Thymus (tissue), 11 donors: ENCODE measurements around the gene ZNF43. TPM values are rescaled to one million over a fixed set of nuclear protein-coding genes. Genes with fewer than 3 reads are reported as not detected.

Experiments
- DNase-seq, 9 donors: peaks; one replicate each; pipeline ENCODE4 v3.0.0-alpha.2; 2013; ENCODE audit warnings: low spot score in 9 of 9, low read depth in 6 of 9, missing footprints in 1 of 9
- H3K27ac ChIP-seq, 2 donors: one replicate each; pipeline ENCODE4 v1.5.1; 2013; ENCODE audit warnings: control low read depth in 1 of 2, low read depth in 1 of 2, low read length in 1 of 2, mild to moderate bottlenecking in 1 of 2, moderate library complexity in 1 of 2
- H3K27me3 ChIP-seq, 2 donors: one replicate each; pipeline ENCODE4 v1.5.1; 2013; ENCODE audit warnings: low read length in 1 of 2; ENCODE audit not compliant: control insufficient read depth in 2 of 2, insufficient read depth in 1 of 2
- H3K36me3 ChIP-seq, 2 donors: one replicate each; pipeline ENCODE4 v1.5.1; 2013; ENCODE audit warnings: low read length in 1 of 2, mild to moderate bottlenecking in 1 of 2, moderate library complexity in 1 of 2; ENCODE audit not compliant: control insufficient read depth in 2 of 2, insufficient read depth in 2 of 2
- H3K4me1 ChIP-seq, 2 donors: one replicate each; pipeline ENCODE4 v1.5.1; 2013; ENCODE audit warnings: low read length in 2 of 2; ENCODE audit not compliant: control insufficient read depth in 2 of 2, insufficient read depth in 2 of 2
- H3K4me3 ChIP-seq, 2 donors: one replicate each; pipeline ENCODE4 v1.5.1; 2013; ENCODE audit warnings: low read length in 2 of 2, control low read depth in 1 of 2, mild to moderate bottlenecking in 1 of 2
- H3K9me3 ChIP-seq, 2 donors: one replicate each; pipeline ENCODE4 v1.5.1; 2013; ENCODE audit warnings: low read length in 1 of 2, mild to moderate bottlenecking in 1 of 2; ENCODE audit not compliant: control insufficient read depth in 2 of 2, insufficient read depth in 1 of 2
- WGBS: extraction: QIAGEN DNeasy Blood & Tissue Kit; methylation state at CpG from one replicate; pipeline ENCODE4 v1.1.7; 2013; 5-methylcytosine and 5-hydroxymethylcytosine counted together
- polyA plus RNA-seq: library from polyadenylated mRNA; stranded (reverse); fragments of 200-250 nt; gene quantifications from one replicate; pipeline ENCODE4 v1.2.3, GENCODE V29; 2013
- total RNA-seq: library from RNA; stranded (reverse); fragments of 120-200 nt; gene quantifications from one replicate; pipeline ENCODE4 v1.2.4, GENCODE V29; 2013
- donor health status: healthy.

The ZNF43 gene
- total and polyA plus RNA-seq, 2 donors = 14.1 to 21.0 TPM

DNA sequence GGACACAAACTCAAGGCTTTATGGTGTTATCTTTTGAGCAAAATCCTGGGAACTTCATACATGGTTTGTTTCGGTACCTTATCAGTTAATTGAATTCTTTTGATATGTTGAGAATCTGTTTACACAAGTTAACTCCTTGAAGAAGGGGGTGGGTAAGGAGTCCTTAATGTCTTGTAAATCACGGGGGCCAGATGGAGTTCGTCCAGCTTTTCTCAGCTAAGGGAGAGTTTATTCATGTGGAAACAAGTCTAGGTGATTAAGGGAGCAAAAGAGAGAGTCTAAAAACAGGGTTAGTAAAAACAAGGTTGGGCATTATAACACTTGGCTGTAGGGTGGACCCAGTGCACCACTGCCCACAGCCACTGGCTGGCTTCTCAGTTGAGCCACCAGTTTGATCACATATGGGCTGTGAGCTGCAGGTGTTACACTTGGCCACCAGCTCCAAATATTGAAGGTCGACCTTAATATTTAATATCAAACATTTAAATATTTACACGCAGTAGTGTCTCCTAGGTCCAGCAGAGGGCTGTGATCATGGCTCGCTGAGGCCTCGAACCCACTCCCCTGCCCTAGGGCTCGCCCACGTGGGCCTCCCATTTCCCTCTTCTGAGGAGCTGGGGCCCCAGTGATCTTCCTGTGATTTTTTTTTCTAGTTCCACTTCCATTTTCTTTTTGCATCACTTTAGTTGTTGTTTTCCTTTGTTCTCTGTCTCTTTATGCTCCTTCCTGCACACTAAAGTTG is 21.0 kb upstream of the ZNF43 start:
- no peaks in the 10 kb centered on the region for H3K36me3 ChIP-seq
- no peak overlapping the region for H3K4me3 ChIP-seq
- peaks cover 0 to 4% of the 10 kb centered on the region in 2 donors for H3K4me1 ChIP-seq
- 58% methylated on average over 9 of the region's 9 CpGs for WGBS
- DNase-seq = no peak
- H3K9me3 ChIP-seq = no peaks in the 10 kb centered on the region
- H3K27ac ChIP-seq = no peak overlapping the region
- no peaks in the 10 kb centered on the region for H3K27me3 ChIP-seq

DNA sequence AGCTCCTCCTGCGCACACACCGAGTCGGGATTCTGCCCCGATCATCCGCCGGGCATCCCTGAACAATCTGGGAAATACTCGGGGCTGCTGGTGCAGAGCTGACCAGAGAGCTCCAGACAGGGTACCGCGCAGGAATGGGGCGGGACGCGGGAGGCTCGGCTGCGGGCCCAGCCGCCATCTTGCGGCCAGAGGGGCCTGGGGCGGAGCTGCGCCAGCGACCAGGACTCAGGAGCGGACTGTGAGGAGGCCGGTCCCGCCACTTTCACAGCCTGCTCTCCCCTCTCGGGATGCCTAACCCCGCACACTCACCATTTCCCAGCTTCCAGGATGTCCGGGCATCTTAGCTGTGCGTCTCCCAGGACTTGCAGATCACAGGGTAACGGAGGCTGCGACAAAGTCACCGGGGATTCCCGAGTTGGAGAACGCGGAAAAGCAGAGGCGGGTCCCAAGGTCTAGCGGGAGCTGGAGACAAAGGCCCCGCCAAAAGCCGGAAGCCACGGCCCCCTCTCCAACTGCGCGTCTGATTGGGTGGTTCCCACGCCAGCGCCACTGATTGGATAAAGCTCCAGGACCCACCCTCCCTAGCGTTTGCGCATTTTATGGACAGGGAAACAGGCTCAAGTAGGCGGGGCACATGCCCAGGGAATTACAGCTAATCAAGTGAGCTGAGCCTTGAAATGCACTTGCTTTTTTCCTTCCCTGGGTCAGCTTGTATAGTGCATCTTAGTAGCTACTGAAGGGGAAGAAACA is 15.8 kb upstream of the ZNF43 start:
- H3K4me1 ChIP-seq = peaks cover 0 to 7% of the 10 kb centered on the region in 2 donors
- DNase-seq = peak; percentile 73 to 94 (median 83)
- no peaks in the 10 kb centered on the region for H3K27me3 ChIP-seq
- no peaks in the 10 kb centered on the region for H3K9me3 ChIP-seq
- H3K36me3 ChIP-seq = peaks cover 0 to 7% of the 10 kb centered on the region in 2 donors
- H3K27ac ChIP-seq = peak overlapping the region; percentile 78 to 84
- WGBS = 1% methylated on average over 44 of the region's 44 CpGs
- peak overlapping the region; percentile 81 to 86 for H3K4me3 ChIP-seq

DNA sequence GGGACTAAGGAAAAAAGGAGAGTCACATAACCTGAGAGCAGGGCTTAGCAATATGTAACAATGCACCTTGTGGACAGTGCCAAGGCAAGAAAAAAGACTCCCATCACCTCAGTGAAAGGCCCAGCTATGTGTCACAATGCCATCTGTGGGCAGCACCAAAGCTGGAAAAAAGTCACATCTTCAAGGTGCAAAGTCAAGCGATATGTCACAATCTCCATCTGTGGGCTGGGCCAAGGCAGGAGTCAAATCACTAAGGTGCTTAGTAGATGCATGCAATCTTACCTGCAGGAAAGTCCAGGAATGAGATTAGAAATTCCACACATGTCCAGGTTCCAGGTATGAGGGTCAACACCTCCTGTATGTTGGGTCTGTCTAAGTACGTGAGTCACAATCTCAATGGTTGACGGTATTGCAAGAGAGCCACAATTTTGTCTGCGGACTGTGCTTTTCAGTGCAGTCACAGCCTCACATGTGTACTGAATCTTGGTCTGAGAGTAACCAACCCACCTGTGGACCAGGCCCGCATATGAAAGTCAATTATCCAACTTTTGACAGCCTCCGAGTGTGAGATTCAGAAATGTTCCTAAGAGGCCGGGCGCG is 14.8 kb upstream of the ZNF43 start:
- Histone ChIP-seq H3K36me3 (peaks cover 0 to 11% of the 10 kb centered on the region in 2 donors), H3K4me3 (peak overlapping the region; percentile 81 to 86), H3K27ac (no peak overlapping the region), H3K27me3 (no peaks in the 10 kb centered on the region), H3K9me3 (no peaks in the 10 kb centered on the region), H3K4me1 (peaks cover 0 to 7% of the 10 kb centered on the region in 2 donors)
- DNase-seq = no peak
- 80% methylated on average over 9 of the region's 9 CpGs for WGBS

- Histone ChIP-seq H3K9me3 (no peaks in the 10 kb centered on the region), H3K4me1 (peaks cover 0 to 7% of the 10 kb centered on the region in 2 donors), H3K4me3 (no peak overlapping the region), H3K36me3 (peaks cover 9 to 24% of the 10 kb centered on the region in 2 donors), H3K27me3 (no peaks in the 10 kb centered on the region), H3K27ac (no peak overlapping the region)
- 98% methylated on average over 6 of the region's 6 CpGs for WGBS
- DNase-seq = no peak
Observed at GRCh38 chr19:21848706-21849105, 12.7 kb upstream of the ZNF43 start.

- 99% methylated on average over 5 of the region's 5 CpGs for WGBS
- no peak for DNase-seq
- Histone ChIP-seq H3K4me1 (no peaks in the 10 kb centered on the region), H3K27ac (no peak overlapping the region), H3K36me3 (peaks cover 39 to 60% of the 10 kb centered on the region in 2 donors), H3K9me3 (no peaks in the 10 kb centered on the region), H3K27me3 (no peaks in the 10 kb centered on the region), H3K4me3 (no peak overlapping the region)
Observed at GRCh38 chr19:21843081-21843480, 7.1 kb upstream of the ZNF43 start.

- no peaks in the 10 kb centered on the region for H3K27me3 ChIP-seq
- H3K9me3 ChIP-seq = no peaks in the 10 kb centered on the region
- H3K4me1 ChIP-seq = peaks cover 1% of the 10 kb centered on the region in 2 donors
- no peak overlapping the region for H3K27ac ChIP-seq
- no peak for DNase-seq
- no peak overlapping the region for H3K4me3 ChIP-seq
- 90% methylated on average over 1 of the region's 1 CpG for WGBS
- peaks cover 39 to 56% of the 10 kb centered on the region in 2 donors for H3K36me3 ChIP-seq
Observed at GRCh38 chr19:21841488-21842097, 5.6 kb upstream of the ZNF43 start.

GRCh38 chr19:21841081-21841480 is 5.1 kb upstream of the ZNF43 start:
- DNase-seq = no peak
- Histone ChIP-seq H3K36me3 (peaks cover 39 to 55% of the 10 kb centered on the region in 2 donors), H3K4me3 (no peak overlapping the region), H3K9me3 (no peaks in the 10 kb centered on the region), H3K27ac (no peak overlapping the region), H3K4me1 (peaks cover 4 to 6% of the 10 kb centered on the region in 2 donors), H3K27me3 (no peaks in the 10 kb centered on the region)
- whole genome bisulfite sequencing = 97% methylated on average over 5 of the region's 5 CpGs

GRCh38 chr19:21839976-21840375 is 4.0 kb upstream of the ZNF43 start:
- H3K9me3 ChIP-seq = peaks cover 0 to 3% of the 10 kb centered on the region in 2 donors
- H3K4me1 ChIP-seq = peaks cover 4 to 6% of the 10 kb centered on the region in 2 donors
- no peak overlapping the region for H3K27ac ChIP-seq
- no peak for DNase-seq
- peaks cover 36 to 47% of the 10 kb centered on the region in 2 donors for H3K36me3 ChIP-seq
- no peaks in the 10 kb centered on the region for H3K27me3 ChIP-seq
- WGBS = 98% methylated on average over 1 of the region's 1 CpG
- H3K4me3 ChIP-seq = no peak overlapping the region
